ENCODE data around the gene NPB.

NPB gene

GRCh38 chr17:81923302-81924260 is 21.5 kb downstream of the NPB start:
- ATAC-seq (replicated peaks; ENCODE audit: extremely low read depth, poor library complexity, severe bottlenecking) (no peak), DNase-seq (ENCODE audit: low spot score in 2 of 2) (no peak)
- no peaks in the 10 kb centered on the region for H3K9me3 Mint-ChIP-seq

GRCh38 chr17:81924557-81925532 is 22.8 kb downstream of the NPB start:
- ATAC-seq (replicated peaks; ENCODE audit: extremely low read depth, poor library complexity, severe bottlenecking) (no peak), DNase-seq (ENCODE audit: low spot score in 2 of 2) (no peak)
- Mint-ChIP-seq H3K27me3 (peaks cover under 1% of the 10 kb centered on the region), H3K36me3 (ENCODE audit: insufficient read depth) (peaks cover 15% of the 10 kb centered on the region), H3K4me3 (peak overlapping the region; percentile 77), H3K9me3 (no peaks in the 10 kb centered on the region), H3K27ac (ENCODE audit: low read depth) (no peak overlapping the region), H3K4me1 (peaks cover 9% of the 10 kb centered on the region)

More at GRCh38 chr17:81923302-81924260, 21.5 kb downstream of the NPB start:
- no peak overlapping the region for H3K4me3 Mint-ChIP-seq
- H3K36me3 Mint-ChIP-seq (ENCODE audit: insufficient read depth): peaks cover 17% of the 10 kb centered on the region
- H3K27me3 Mint-ChIP-seq: no peaks in the 10 kb centered on the region
- H3K4me1 Mint-ChIP-seq: peaks cover 10% of the 10 kb centered on the region
- H3K27ac Mint-ChIP-seq (ENCODE audit: low read depth): no peak overlapping the region

GRCh38 chr17:81925860-81926450 is 23.9 kb downstream of the NPB start:
- DNase-seq (ENCODE audit: low spot score in 2 of 2): no peak
- H3K4me1 Mint-ChIP-seq: peaks cover 9% of the 10 kb centered on the region
- no peak for ATAC-seq (replicated peaks; ENCODE audit: extremely low read depth, poor library complexity, severe bottlenecking)
- H3K9me3 Mint-ChIP-seq: no peaks in the 10 kb centered on the region
- H3K27ac Mint-ChIP-seq (ENCODE audit: low read depth): peak overlapping the region; percentile 76
- peaks cover 15% of the 10 kb centered on the region for H3K36me3 Mint-ChIP-seq (ENCODE audit: insufficient read depth)
- H3K4me3 Mint-ChIP-seq: peak overlapping the region; percentile 77
- peaks cover 12% of the 10 kb centered on the region for H3K27me3 Mint-ChIP-seq

GRCh38 chr17:81926451-81927151 is 24.6 kb downstream of the NPB start:
- Mint-ChIP-seq H3K27ac (ENCODE audit: low read depth) (peak overlapping the region; percentile 76), H3K4me3 (peak overlapping the region; percentile 77), H3K27me3 (peaks cover 18% of the 10 kb centered on the region), H3K36me3 (ENCODE audit: insufficient read depth) (peaks cover 15% of the 10 kb centered on the region), H3K4me1 (peaks cover 9% of the 10 kb centered on the region), H3K9me3 (no peaks in the 10 kb centered on the region)
- no peak for DNase-seq (ENCODE audit: low spot score in 2 of 2)
- ATAC-seq (replicated peaks; ENCODE audit: extremely low read depth, poor library complexity, severe bottlenecking): peak; percentile 16

- peak overlapping the region; percentile 77 for H3K4me3 Mint-ChIP-seq
- peak overlapping the region; percentile 76 for H3K27ac Mint-ChIP-seq (ENCODE audit: low read depth)
- peaks cover 24% of the 10 kb centered on the region for H3K27me3 Mint-ChIP-seq
- ATAC-seq (replicated peaks; ENCODE audit: extremely low read depth, poor library complexity, severe bottlenecking) (peak; percentile 39), DNase-seq (ENCODE audit: low spot score in 2 of 2) (no peak)
- H3K9me3 Mint-ChIP-seq: no peaks in the 10 kb centered on the region
- peaks cover 9% of the 10 kb centered on the region for H3K4me1 Mint-ChIP-seq
- H3K36me3 Mint-ChIP-seq (ENCODE audit: insufficient read depth): peaks cover 15% of the 10 kb centered on the region
Observed at GRCh38 chr17:81927152-81927652, 25.2 kb downstream of the NPB start.

- H3K4me3 Mint-ChIP-seq: peak within 1 kb of the TSS; percentile 77
- H3K9me3 Mint-ChIP-seq: no peaks in the 10 kb centered on the region
- peak within 1 kb of the TSS; percentile 76 for H3K27ac Mint-ChIP-seq (ENCODE audit: low read depth)
- H3K27me3 Mint-ChIP-seq: peaks cover 31% of the 10 kb centered on the region
- peak; percentile 74 for ATAC-seq (replicated peaks; ENCODE audit: extremely low read depth, poor library complexity, severe bottlenecking)
- DNase-seq (ENCODE audit: low spot score in 2 of 2): peak; percentile 81 to 85
- peaks cover 9% of the 10 kb centered on the region for H3K4me1 Mint-ChIP-seq
- peaks cover 10% of the 10 kb centered on the region for H3K36me3 Mint-ChIP-seq (ENCODE audit: insufficient read depth)
Observed at GRCh38 chr17:81927653-81928543, 25.9 kb downstream of the NPB start, which contains the start of gene MAFG. MAFG (minus strand) TSS chr17:81927735; CDS start chr17:81923185, 4,550 bp downstream.

- DNase-seq (ENCODE audit: low spot score in 2 of 2) (no peak), ATAC-seq (replicated peaks; ENCODE audit: extremely low read depth, poor library complexity, severe bottlenecking) (no peak)
- Mint-ChIP-seq H3K27me3 (peaks cover 39% of the 10 kb centered on the region), H3K4me1 (peaks cover 13% of the 10 kb centered on the region), H3K9me3 (no peaks in the 10 kb centered on the region), H3K27ac (ENCODE audit: low read depth) (peak overlapping the region; percentile 65), H3K4me3 (peak overlapping the region; percentile 63), H3K36me3 (ENCODE audit: insufficient read depth) (peaks cover 8% of the 10 kb centered on the region)
Observed at GRCh38 chr17:81928544-81929252, 26.7 kb downstream of the NPB start.

GRCh38 chr17:81929253-81930141 is 27.5 kb downstream of the NPB start:
- H3K27ac Mint-ChIP-seq (ENCODE audit: low read depth): no peak overlapping the region
- H3K4me1 Mint-ChIP-seq: peaks cover 16% of the 10 kb centered on the region
- H3K36me3 Mint-ChIP-seq (ENCODE audit: insufficient read depth): peaks cover 6% of the 10 kb centered on the region

GRCh38 chr17:81930142-81931125 is 28.4 kb downstream of the NPB start:
- peaks cover 6% of the 10 kb centered on the region for H3K36me3 Mint-ChIP-seq (ENCODE audit: insufficient read depth)
- H3K4me1 Mint-ChIP-seq: peaks cover 16% of the 10 kb centered on the region
- DNase-seq (ENCODE audit: low spot score in 2 of 2) (no peak), ATAC-seq (replicated peaks; ENCODE audit: extremely low read depth, poor library complexity, severe bottlenecking) (no peak)
- no peak overlapping the region for H3K27ac Mint-ChIP-seq (ENCODE audit: low read depth)
- no peak overlapping the region for H3K4me3 Mint-ChIP-seq
- peaks cover 45% of the 10 kb centered on the region for H3K27me3 Mint-ChIP-seq
- no peaks in the 10 kb centered on the region for H3K9me3 Mint-ChIP-seq

More at GRCh38 chr17:81929253-81930141, 27.5 kb downstream of the NPB start:
- ATAC-seq (replicated peaks; ENCODE audit: extremely low read depth, poor library complexity, severe bottlenecking) (no peak), DNase-seq (ENCODE audit: low spot score in 2 of 2) (no peak)
- H3K27me3 Mint-ChIP-seq: peaks cover 45% of the 10 kb centered on the region
- no peaks in the 10 kb centered on the region for H3K9me3 Mint-ChIP-seq
- H3K4me3 Mint-ChIP-seq: peak overlapping the region; percentile 63

Measured in central memory CD8-positive, alpha-beta T cell (primary cell).